Aorta (tissue), 5 donors: ENCODE results near the gene CCDC57. TPM values are rescaled to one million over a fixed set of nuclear protein-coding genes. Genes with fewer than 3 reads are reported as not detected.

Experiments
- ATAC-seq: fragments of 200-7000 bp; cut with Tn5 transposase; one replicate; pipeline ENCODE4 v1.9.1; 2022; ENCODE audit warnings: moderate library complexity; ENCODE audit not compliant: low FRiP score
- DNase-seq, 2 donors: peaks; one replicate each; pipeline ENCODE4 v3.0.0-alpha.2; 2020
- H3K27ac ChIP-seq, 2 donors: one replicate each; pipeline ENCODE4 v1.5.1; 2013; ENCODE audit warnings: low read length in 2 of 2, mild to moderate bottlenecking in 2 of 2, moderate library complexity in 2 of 2, control low read depth in 1 of 2, inconsistent platforms in 1 of 2, low read depth in 1 of 2
- H3K27me3 ChIP-seq, 2 donors: one replicate each; pipeline ENCODE4 v1.6.1; 2013; ENCODE audit warnings: control low read depth in 1 of 2, low read length in 1 of 2, mild to moderate bottlenecking in 1 of 2, moderate library complexity in 1 of 2; ENCODE audit not compliant: insufficient read depth in 2 of 2, control insufficient read depth in 1 of 2
- H3K36me3 ChIP-seq, 2 donors: one replicate each; pipeline ENCODE4 v1.6.1; 2013; ENCODE audit warnings: control low read depth in 1 of 2, low read length in 1 of 2, mild to moderate bottlenecking in 1 of 2; ENCODE audit not compliant: insufficient read depth in 2 of 2, control insufficient read depth in 1 of 2
- H3K4me1 ChIP-seq, 2 donors: one replicate each; pipeline ENCODE4 v1.6.1; 2013; ENCODE audit warnings: low read length in 2 of 2, control low read depth in 1 of 2, mild to moderate bottlenecking in 1 of 2, moderate library complexity in 1 of 2; ENCODE audit not compliant: insufficient read depth in 2 of 2, control insufficient read depth in 1 of 2
- H3K4me3 ChIP-seq, 2 donors: one replicate each; pipeline ENCODE4 v1.5.1; 2013; ENCODE audit warnings: low read length in 2 of 2, control low read depth in 1 of 2, mild to moderate bottlenecking in 1 of 2
- H3K9me3 ChIP-seq: one replicate; pipeline ENCODE4 v1.6.1; 2013; ENCODE audit warnings: mild to moderate bottlenecking, low read length; ENCODE audit not compliant: control insufficient read depth
- WGBS, 2 donors: extraction: QIAGEN DNeasy Blood & Tissue Kit; methylation state at CpG; one replicate each; pipeline ENCODE4 v1.1.7; 2013; 5-methylcytosine and 5-hydroxymethylcytosine counted together
- intact Hi-C, 2 donors: fragments of 100-400 bp; cut with DNase I; formaldehyde crosslinking; loops; one replicate each; pipeline versions ENCODE4 v1.14.2 to v1.15.0; 2022
- polyA plus RNA-seq, 2 donors: library from polyadenylated mRNA; stranded (reverse); fragments of 200-250 nt; gene quantifications; one replicate each; pipeline ENCODE4 v1.2.3, GENCODE V29; 2013
- total RNA-seq, 2 donors: library from RNA; stranded (reverse); fragmentation: NEBNext Ultra II Directional; extraction: Animal tissue kit (Norgen Biotek cat#: 25700); gene quantifications; one replicate each; pipeline ENCODE4 v1.2.1, GENCODE V29; 2021
- donor health status: healthy with polysubstance abuse.
- donor health status: Bipolar disorder and iron deficiency.
- donor health status: DM: no; HTN: no; CAD: no.
- donor health status: DM: no; HTN: no; CAD: no.
- donor health status: DM: yes; HTN: yes; CAD: no.

The CCDC57 gene
- total and polyA plus RNA-seq, 4 donors, result 17.8 to 145 (median 42.3) TPM

DNA sequence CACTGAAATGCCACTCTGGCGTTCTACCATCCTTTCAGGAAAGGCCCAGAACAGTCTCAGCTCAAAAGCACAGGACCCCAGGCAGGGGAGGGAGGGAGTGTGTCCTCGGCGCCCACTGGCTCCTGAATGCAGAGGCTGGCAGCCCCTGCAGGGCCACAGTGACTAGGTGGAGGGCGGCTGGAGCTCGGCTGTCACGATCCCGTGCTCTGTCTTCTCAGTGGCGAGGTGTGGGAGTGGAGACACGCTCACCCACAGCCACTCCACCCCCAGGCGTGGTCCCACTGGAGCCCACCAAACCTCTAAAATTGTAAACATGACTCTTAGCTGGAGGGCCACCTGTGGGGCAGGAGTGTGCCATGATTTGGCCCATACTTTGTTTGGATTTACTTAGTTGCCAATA lies 98.2 kb downstream of the CCDC57 start:
- Histone ChIP-seq H3K9me3 (no peaks in the 10 kb centered on the region), H3K27ac (no peak overlapping the region), H3K4me1 (no peaks in the 10 kb centered on the region), H3K36me3 (no peaks in the 10 kb centered on the region), H3K27me3 (no peaks in the 10 kb centered on the region), H3K4me3 (no peak overlapping the region)
- DNase-seq (no peak), ATAC-seq (no peak)
- intact Hi-C loops, result no loop called here
- 89 to 93% methylated on average over 10 of the region's 10 CpGs for WGBS, 2 donors

- no peaks in the 10 kb centered on the region for H3K9me3 ChIP-seq
- no peaks in the 10 kb centered on the region for H3K4me1 ChIP-seq
- no peak overlapping the region for H3K4me3 ChIP-seq
- H3K27ac ChIP-seq, result no peak overlapping the region
- 92 to 93% methylated on average over 13 of the region's 13 CpGs for WGBS, 2 donors
- ATAC-seq, result no peak
- no peaks in the 10 kb centered on the region for H3K27me3 ChIP-seq
- no peaks in the 10 kb centered on the region for H3K36me3 ChIP-seq
- intact Hi-C loops, result no loop called here
- DNase-seq, result no peak
Measured at GRCh38 chr17:82113941-82114340, 98.7 kb downstream of the CCDC57 start.

DNA sequence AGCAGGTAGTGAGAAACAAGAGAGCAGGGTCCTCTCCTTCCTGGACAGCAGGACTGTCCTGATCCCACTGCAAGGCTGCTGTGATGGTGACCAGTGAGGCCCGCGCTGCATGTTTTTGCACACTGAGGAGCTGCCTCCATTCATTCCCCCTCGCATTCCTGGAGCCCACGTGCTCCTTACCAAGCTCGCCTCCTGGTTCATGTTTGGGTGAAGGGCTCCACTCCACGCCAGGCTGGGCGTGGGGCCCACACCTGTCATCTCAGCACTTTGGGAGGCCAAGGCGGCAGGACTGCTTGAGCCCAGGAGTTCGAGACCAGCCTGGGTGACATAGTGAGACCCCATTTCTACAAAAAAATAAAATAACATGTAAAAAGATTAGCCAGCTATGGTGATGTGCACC lies 99.2 kb downstream of the CCDC57 start:
- Histone ChIP-seq H3K36me3 (no peaks in the 10 kb centered on the region), H3K27ac (no peak overlapping the region), H3K4me1 (no peaks in the 10 kb centered on the region), H3K27me3 (no peaks in the 10 kb centered on the region), H3K4me3 (no peak overlapping the region), H3K9me3 (no peaks in the 10 kb centered on the region)
- intact Hi-C loops, result no loop called here
- DNase-seq (no peak), ATAC-seq (no peak)
- 85 to 92% methylated on average over 9 of the region's 9 CpGs for WGBS, 2 donors

GRCh38 chr17:82112914-82113311 lies 99.7 kb downstream of the CCDC57 start:
- H3K27ac ChIP-seq, result no peak overlapping the region
- ATAC-seq, result no peak
- H3K4me3 ChIP-seq, result no peak overlapping the region
- H3K36me3 ChIP-seq, result no peaks in the 10 kb centered on the region
- intact Hi-C loops, result no loop called here
- no peaks in the 10 kb centered on the region for H3K4me1 ChIP-seq
- no peaks in the 10 kb centered on the region for H3K27me3 ChIP-seq
- 92 to 94% methylated on average over 6 of the region's 6 CpGs for WGBS, 2 donors
- no peak for DNase-seq
- no peaks in the 10 kb centered on the region for H3K9me3 ChIP-seq

DNA sequence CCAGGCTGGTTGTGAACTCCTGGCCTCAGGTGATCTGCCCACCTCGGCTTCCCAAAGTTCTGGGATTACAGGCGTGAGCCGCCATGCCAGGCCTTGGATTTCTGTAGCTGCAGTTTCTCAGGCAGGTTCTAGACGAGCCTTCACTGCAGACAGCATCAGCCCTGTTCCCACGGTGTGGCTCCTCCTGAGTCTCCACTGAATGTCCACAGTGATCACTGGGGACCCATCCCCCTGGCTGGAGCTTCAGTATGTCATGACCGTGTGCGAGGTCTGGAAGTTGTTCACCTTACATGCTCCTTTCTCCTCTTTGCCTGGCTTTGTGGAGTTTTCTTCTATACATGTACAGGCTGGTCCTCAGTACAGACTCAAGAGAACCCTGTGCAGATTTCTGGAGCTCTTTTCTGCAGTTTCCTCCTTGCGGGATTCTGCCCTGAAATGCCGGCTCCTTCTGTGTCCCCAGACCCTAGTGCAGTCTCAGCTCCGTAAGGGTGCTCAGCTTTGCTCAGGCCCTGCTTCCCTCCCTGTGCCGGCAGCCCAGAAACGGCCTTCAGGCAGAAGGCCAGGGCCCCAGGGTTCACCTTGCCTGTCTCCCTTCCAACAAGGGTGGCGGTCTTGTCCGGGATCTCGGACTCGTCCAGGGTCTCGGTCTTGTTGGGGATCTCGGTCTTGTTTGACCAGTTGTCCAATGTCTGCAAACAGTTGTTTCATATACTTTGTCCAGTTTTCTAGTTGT lies 100.3 kb downstream of the CCDC57 start:
- H3K27me3 ChIP-seq, result no peaks in the 10 kb centered on the region
- H3K4me3 ChIP-seq, result no peak overlapping the region
- no peaks in the 10 kb centered on the region for H3K4me1 ChIP-seq
- ATAC-seq (no peak), DNase-seq (no peak)
- H3K27ac ChIP-seq, result no peak overlapping the region
- no peaks in the 10 kb centered on the region for H3K9me3 ChIP-seq
- H3K36me3 ChIP-seq, result no peaks in the 10 kb centered on the region
- intact Hi-C loops, result no loop called here
- 94 to 95% methylated on average over 18 of the region's 18 CpGs for WGBS, 2 donors

GRCh38 chr17:82110298-82110697 lies 102.3 kb downstream of the CCDC57 start:
- Histone ChIP-seq H3K36me3 (no peaks in the 10 kb centered on the region), H3K9me3 (no peaks in the 10 kb centered on the region), H3K27me3 (no peaks in the 10 kb centered on the region), H3K4me3 (no peak overlapping the region), H3K4me1 (no peaks in the 10 kb centered on the region), H3K27ac (no peak overlapping the region)
- ATAC-seq (no peak), DNase-seq (no peak)
- WGBS, 2 donors, result 89 to 94% methylated on average over 3 of the region's 3 CpGs
- intact Hi-C loops, result no loop called here

GRCh38 chr17:82108961-82109475 lies 103.6 kb downstream of the CCDC57 start:
- Histone ChIP-seq H3K27me3 (no peaks in the 10 kb centered on the region), H3K9me3 (no peaks in the 10 kb centered on the region), H3K27ac (no peak overlapping the region), H3K36me3 (no peaks in the 10 kb centered on the region), H3K4me3 (no peak overlapping the region), H3K4me1 (no peaks in the 10 kb centered on the region)
- ATAC-seq, result no peak
- intact Hi-C loops, result no loop called here
- 94% methylated on average over 14 of the region's 14 CpGs for WGBS, 2 donors
- no peak for DNase-seq

GRCh38 chr17:82108496-82108945 lies 104.1 kb downstream of the CCDC57 start:
- H3K4me3 ChIP-seq, result no peak overlapping the region
- no peaks in the 10 kb centered on the region for H3K27me3 ChIP-seq
- H3K36me3 ChIP-seq, result no peaks in the 10 kb centered on the region
- no peaks in the 10 kb centered on the region for H3K4me1 ChIP-seq
- no peak for DNase-seq
- intact Hi-C loops, result no loop called here
- no peak for ATAC-seq
- WGBS, 2 donors, result 63 to 65% methylated on average over 19 of the region's 19 CpGs
- no peaks in the 10 kb centered on the region for H3K9me3 ChIP-seq
- H3K27ac ChIP-seq, result no peak overlapping the region

DNA sequence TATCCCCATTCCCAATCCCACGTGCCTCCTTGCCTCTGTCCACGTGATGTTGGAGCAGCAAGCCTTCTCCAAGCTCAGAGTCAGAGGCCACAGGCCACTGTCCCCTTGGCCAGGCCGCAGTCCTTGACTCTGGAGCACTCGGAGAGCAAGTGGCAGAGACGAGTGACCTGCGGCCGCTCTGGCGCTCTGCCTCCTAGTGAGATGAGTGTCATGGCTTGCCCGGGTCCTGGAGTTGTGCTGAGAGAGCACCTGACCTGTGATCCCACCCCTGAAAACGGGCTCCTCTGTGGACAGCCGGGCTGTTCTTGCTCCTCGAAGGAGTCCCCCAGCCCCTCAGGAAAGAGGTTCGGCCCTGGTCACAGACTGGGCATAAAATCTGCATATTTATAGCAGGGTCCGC lies 104.6 kb downstream of the CCDC57 start:
- no peak overlapping the region for H3K27ac ChIP-seq
- peak in 1 of 2 donors; percentile 44 for DNase-seq

More for the DNA sequence above, 104.6 kb downstream of the CCDC57 start:
- no peak for ATAC-seq
- H3K9me3 ChIP-seq, result no peaks in the 10 kb centered on the region
- H3K4me1 ChIP-seq, result no peaks in the 10 kb centered on the region
- no peaks in the 10 kb centered on the region for H3K27me3 ChIP-seq
- intact Hi-C loops, result no loop called here
- no peak overlapping the region for H3K4me3 ChIP-seq
- 41 to 51% methylated on average over 14 of the region's 14 CpGs for WGBS, 2 donors
- no peaks in the 10 kb centered on the region for H3K36me3 ChIP-seq
